Measurements from ENCODE around the gene NCMAP.

Gene NCMAP

DNA sequence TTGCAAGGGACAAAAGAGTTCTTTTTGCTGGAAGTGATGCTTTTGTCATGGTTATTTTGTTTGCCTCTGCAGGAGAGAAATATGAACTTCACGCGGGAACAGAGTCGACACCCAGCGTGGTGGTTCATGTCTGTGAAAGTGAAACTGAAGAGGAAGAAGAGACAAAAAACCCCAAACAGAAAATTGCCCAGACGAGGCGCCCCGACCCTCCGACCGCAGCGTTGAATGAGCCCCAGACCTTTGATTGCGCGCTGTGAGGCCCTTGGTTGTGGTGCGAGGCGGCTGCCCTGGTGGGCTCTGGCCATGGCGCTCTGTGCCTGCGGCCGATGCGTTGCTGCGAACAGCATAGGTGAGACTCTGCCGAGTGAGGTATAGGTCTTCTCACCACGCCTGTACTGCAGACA, 20.9 kb upstream of the NCMAP start:
- TF ChIP-seq CTCF (conservative IDR thresholded peaks at IDR 0.05; ENCODE audit: control insufficient read depth, insufficient read depth, low read depth, low read length) = no peak
- no peak overlapping the region for H3K4me3 ChIP-seq (ENCODE audit: control insufficient read depth, low read depth, low read length)
- no peak for DNase-seq (ENCODE audit: low read depth)

GRCh38 chr1:24535778-24536177, 20.1 kb upstream of the NCMAP start:
- no peak for TF ChIP-seq CTCF (conservative IDR thresholded peaks at IDR 0.05; ENCODE audit: control insufficient read depth, insufficient read depth, low read depth, low read length)
- no peak for DNase-seq (ENCODE audit: low read depth)
- H3K4me3 ChIP-seq (ENCODE audit: control insufficient read depth, low read depth, low read length) = no peak overlapping the region

GRCh38 chr1:24536391-24536840, 19.5 kb upstream of the NCMAP start:
- H3K4me3 ChIP-seq (ENCODE audit: control insufficient read depth, low read depth, low read length) = no peak overlapping the region
- DNase-seq (ENCODE audit: low read depth) = no peak
- no peak for TF ChIP-seq CTCF (conservative IDR thresholded peaks at IDR 0.05; ENCODE audit: control insufficient read depth, insufficient read depth, low read depth, low read length)

GRCh38 chr1:24540051-24540905, 15.6 kb upstream of the NCMAP start:
- no peak for DNase-seq (ENCODE audit: low read depth)
- TF ChIP-seq CTCF (conservative IDR thresholded peaks at IDR 0.05; ENCODE audit: control insufficient read depth, insufficient read depth, low read depth, low read length) = no peak
- no peak overlapping the region for H3K4me3 ChIP-seq (ENCODE audit: control insufficient read depth, low read depth, low read length)

DNA sequence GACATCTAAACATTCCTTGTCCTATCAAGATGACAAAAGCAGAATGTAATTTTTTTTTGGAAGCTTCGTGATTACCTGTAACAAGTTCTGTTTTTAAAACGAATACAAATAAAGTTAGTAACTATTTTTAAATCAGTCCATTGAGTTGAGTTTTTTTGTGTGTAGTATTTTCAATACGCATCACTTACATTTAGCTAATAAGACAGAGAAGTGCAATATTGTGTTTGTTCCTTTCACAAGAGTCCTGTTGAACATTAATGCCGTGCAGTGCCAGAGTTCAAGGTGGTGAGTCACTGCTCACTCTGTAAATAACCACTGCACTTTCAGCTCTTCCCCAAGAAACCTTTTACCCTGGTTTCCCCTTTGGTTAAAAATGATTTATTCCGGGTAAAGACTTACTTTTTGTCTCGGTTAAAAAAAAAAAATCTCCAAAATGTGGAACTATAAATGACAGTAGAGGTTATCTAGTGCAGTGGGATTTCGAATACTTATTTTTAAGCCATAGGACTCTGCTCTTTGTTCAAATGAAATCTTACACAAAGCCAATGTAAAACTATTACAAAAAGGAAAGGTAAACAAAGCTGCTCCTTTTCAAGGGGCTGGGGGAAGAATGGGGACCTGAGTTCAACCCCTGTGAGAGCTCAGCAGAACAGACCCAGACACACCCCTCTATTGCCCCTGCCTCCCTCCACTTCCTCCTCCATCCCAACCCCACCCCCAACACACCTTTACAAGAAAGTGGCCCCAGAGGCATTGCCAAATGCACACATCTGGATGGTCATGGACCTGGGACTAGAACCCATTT, 14.8 kb upstream of the NCMAP start:
- no peak for TF ChIP-seq CTCF (conservative IDR thresholded peaks at IDR 0.05; ENCODE audit: control insufficient read depth, insufficient read depth, low read depth, low read length)
- no peak overlapping the region for H3K4me3 ChIP-seq (ENCODE audit: control insufficient read depth, low read depth, low read length)
- peak; percentile 72 for DNase-seq (ENCODE audit: low read depth)

DNA sequence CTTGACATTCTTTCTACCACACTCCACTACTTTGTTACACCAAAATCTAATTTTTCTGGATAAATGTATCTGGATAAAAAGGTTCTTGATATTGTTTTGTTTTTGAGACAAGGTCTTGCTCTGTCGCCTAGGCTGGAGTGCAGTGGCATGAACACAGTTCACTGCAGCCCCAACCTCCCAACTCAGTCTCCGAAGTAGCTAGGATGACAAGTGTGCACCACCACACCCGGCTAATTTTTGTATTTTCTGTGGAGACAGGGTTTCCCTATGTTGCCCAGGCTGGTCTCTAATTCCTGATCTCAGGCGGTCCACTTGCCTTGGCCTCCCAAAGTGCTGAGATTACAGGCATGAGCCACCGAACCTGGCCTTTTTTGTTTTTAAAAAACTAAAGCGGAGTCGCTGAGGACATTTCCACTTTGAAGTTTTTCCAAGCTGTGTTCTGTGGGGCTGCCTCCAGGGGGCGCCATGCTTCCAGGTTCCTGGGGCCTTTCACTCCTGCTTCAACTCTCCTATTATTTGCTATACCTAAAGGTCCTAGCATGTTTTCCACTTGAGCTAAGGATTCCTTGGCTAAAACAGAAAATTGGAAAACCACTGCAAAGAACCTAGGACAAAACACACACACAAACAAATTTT, 14.1 kb upstream of the NCMAP start:
- no peak for DNase-seq (ENCODE audit: low read depth)
- no peak overlapping the region for H3K4me3 ChIP-seq (ENCODE audit: control insufficient read depth, low read depth, low read length)
- TF ChIP-seq CTCF (conservative IDR thresholded peaks at IDR 0.05; ENCODE audit: control insufficient read depth, insufficient read depth, low read depth, low read length) = peak; percentile 42

Measured in fibroblast of mammary gland (primary cell).